GM12878 (cell line): ENCODE results near the gene CHCHD6. TPM values are rescaled to one million over a fixed set of nuclear protein-coding genes. Genes with fewer than 3 reads are reported as not detected.

Experiments
- BRCA1 ChIP-seq: IDR thresholded peaks from 2 replicates; pipeline ENCODE4 v1.6.1; 2011; ENCODE audit warnings: low read depth, low read length, improper control_type of control experiment
- IKZF1 ChIP-seq: fragments of 450-650 bp; conservative IDR thresholded peaks from 2 replicates; pipeline ENCODE4 v1.6.1; 2017; ENCODE audit warnings: antibody characterized with exemption, mild to moderate bottlenecking
- POLR2AphosphoS5 ChIP-seq: IDR thresholded peaks from 2 replicates; pipeline ENCODE4 v1.6.1; 2011; ENCODE audit warnings: mild to moderate bottlenecking, low read length, inconsistent platforms
- SPI1 ChIP-seq: IDR thresholded peaks from 2 replicates; pipeline ENCODE4 v1.6.1; 2011; ENCODE audit warnings: low read depth, mild to moderate bottlenecking, low read length, moderate library complexity, borderline replicate concordance; ENCODE audit not compliant: insufficient read depth
- polyA plus RNA-seq, 11 experiments: library from polyadenylated mRNA; depleted of rRNA in 4 of 11; unstranded in 6 of 11; stranded (reverse) in 5 of 11; fragments of >200 nt; fragmentation: Nextera tagmentation in 4 of 11; fragmentation: Illumina TruSeq in 1 of 11; extraction: Ambion mirVana in 4 of 11; extraction: Trizol in 1 of 11; gene quantifications; 1 replicate in 1 of 11; 2 replicates in 10 of 11; pipeline versions ENCODE4 v1.2.1 to v1.2.3, GENCODE V29; 2011 to 2016; ENCODE audit warnings: inconsistent platforms in 2 of 11, missing spikeins in 2 of 11, low read depth in 1 of 11
- total RNA-seq, 4 experiments: library from RNA; depleted of rRNA in 3 of 4; stranded (reverse); fragments of >200 nt in 3 of 4; fragmentation: Illumina TruSeq in 1 of 4; extraction: Trizol in 1 of 4; gene quantifications; 2 replicates each; pipeline versions ENCODE4 v1.2.1 to v1.2.3, GENCODE V29; 2013 to 2021
- TF ChIP-seq, protein P1 (sequence below): IDR thresholded peaks from 2 replicates; pipeline ENCODE4 v1.6.1; 2011; ENCODE audit warnings: mild to moderate bottlenecking, low read depth, low read length, moderate library complexity; ENCODE audit not compliant: insufficient replicate concordance
- TF ChIP-seq, protein P2 (sequence below): fragments of 450-650 bp; formaldehyde crosslinking; IDR thresholded peaks from 2 replicates; pipeline ENCODE4 v1.4.0; 2022; ENCODE audit warnings: mild to moderate bottlenecking, moderate library complexity

CHCHD6 gene
- total and polyA plus RNA-seq, 10 of the 15 experiments (the other 5 are each of a cell fraction or from before 2014, with no cell fraction given), result 2.7 to 16.7 (median 12.3) TPM

DNA sequence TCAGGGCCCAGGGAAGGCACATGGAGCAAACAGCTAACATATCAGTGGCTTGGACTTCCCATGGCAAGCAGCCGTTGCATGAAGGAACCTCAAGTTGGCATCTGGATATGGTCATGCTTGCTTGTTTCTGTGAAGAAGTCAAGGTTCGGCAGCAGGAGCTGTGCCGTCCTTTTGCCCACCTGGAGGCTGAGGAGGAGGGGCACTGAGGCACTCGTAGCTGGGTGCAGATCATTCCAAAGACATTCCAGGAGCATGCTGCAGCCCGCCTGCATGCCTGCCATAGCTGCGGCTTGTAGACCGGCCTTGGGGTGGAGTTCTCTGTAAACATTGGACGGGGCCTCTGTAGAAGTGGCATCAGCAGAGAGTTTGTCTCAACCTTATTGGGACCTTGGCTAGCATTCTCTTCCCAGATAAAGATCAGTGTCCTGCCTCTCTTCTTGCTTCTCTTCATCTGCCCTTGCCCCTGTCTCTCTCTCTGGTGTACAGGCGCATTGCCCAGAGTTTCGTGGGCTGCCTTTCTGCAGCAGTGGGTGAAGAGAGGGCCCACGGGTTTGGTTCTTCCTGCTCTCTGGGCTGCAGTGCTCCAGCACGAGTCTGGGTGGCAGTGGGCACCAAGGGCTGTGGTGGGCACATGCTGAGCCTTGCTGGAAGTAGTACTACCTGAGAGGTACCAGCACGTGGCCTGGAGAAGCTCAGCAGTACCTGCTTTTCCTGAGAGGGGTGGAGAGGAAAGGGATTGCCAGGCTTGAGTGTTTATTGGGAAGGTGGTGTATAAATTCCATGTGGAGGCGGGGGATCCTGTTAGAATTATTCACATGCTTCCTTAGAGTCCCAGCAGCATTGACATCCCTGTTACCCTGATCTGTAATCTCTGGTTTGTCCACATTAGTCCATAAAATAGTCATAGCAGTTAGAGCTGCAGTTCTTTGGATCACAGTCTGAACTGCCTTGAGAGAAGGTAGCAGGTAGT is 49.4 kb downstream of the CHCHD6 start (continued):
- TF ChIP-seq, protein P1, sequence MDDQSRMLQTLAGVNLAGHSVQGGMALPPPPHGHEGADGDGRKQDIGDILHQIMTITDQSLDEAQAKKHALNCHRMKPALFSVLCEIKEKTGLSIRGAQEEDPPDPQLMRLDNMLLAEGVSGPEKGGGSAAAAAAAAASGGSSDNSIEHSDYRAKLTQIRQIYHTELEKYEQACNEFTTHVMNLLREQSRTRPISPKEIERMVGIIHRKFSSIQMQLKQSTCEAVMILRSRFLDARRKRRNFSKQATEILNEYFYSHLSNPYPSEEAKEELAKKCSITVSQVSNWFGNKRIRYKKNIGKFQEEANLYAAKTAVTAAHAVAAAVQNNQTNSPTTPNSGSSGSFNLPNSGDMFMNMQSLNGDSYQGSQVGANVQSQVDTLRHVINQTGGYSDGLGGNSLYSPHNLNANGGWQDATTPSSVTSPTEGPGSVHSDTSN, result no peak
- TF ChIP-seq, protein P2, sequence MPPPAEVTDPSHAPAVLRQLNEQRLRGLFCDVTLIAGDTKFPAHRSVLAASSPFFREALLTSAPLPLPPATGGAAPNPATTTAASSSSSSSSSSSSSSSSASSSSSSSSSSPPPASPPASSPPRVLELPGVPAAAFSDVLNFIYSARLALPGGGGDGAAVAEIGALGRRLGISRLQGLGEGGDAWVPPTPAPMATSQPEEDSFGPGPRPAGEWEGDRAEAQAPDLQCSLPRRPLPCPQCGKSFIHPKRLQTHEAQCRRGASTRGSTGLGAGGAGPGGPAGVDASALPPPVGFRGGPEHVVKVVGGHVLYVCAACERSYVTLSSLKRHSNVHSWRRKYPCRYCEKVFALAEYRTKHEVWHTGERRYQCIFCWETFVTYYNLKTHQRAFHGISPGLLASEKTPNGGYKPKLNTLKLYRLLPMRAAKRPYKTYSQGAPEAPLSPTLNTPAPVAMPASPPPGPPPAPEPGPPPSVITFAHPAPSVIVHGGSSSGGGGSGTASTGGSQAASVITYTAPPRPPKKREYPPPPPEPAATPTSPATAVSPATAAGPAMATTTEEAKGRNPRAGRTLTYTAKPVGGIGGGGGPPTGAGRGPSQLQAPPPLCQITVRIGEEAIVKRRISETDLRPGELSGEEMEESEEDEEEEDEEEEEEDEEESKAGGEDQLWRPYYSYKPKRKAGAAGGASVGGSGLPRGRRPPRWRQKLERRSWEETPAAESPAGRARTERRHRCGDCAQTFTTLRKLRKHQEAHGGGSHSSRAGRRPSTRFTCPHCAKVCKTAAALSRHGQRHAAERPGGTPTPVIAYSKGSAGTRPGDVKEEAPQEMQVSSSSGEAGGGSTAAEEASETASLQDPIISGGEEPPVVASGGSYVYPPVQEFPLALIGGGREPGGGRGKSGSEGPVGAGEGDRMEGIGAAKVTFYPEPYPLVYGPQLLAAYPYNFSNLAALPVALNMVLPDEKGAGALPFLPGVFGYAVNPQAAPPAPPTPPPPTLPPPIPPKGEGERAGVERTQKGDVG (CRISPR knock-in tag), result no peak
- TF ChIP-seq POLR2AphosphoS5, result no peak
- TF ChIP-seq SPI1, result no peak
- no peak for TF ChIP-seq BRCA1
- no peak for TF ChIP-seq IKZF1
- TF ChIP-seq, all 136 proteins: peak for 0
